ENCODE results near the gene MRGPRX2.
A peak's percentile ranks its signal among the peaks of the same experiment; 100 is the strongest.

MRGPRX2 gene

DNA sequence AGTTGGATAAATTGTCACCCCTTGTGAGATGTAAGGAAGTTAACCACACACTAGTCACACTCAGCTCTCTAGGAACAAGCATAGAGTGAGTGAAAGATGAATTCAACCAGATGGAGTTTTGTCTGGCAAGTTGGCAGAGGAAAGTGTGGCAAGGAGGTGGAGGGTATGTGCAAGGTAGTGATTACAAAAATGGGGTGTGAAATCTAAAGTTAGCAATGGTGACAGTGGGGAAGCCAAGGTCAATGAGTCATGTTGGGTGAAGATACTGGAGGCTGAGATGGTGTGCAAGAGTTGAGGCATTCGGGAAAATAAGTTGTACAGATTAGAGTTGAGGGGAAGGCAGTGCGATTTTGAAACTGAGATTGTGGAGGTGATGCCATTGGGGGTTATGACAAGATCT is 33.7 kb downstream of the MRGPRX2 start:
- TF ChIP-seq, protein P1, sequence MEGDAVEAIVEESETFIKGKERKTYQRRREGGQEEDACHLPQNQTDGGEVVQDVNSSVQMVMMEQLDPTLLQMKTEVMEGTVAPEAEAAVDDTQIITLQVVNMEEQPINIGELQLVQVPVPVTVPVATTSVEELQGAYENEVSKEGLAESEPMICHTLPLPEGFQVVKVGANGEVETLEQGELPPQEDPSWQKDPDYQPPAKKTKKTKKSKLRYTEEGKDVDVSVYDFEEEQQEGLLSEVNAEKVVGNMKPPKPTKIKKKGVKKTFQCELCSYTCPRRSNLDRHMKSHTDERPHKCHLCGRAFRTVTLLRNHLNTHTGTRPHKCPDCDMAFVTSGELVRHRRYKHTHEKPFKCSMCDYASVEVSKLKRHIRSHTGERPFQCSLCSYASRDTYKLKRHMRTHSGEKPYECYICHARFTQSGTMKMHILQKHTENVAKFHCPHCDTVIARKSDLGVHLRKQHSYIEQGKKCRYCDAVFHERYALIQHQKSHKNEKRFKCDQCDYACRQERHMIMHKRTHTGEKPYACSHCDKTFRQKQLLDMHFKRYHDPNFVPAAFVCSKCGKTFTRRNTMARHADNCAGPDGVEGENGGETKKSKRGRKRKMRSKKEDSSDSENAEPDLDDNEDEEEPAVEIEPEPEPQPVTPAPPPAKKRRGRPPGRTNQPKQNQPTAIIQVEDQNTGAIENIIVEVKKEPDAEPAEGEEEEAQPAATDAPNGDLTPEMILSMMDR (conservative IDR thresholded peaks at IDR 0.05) = no peak
- TF ChIP-seq ZFX (IDR thresholded peaks at IDR 0.05) = no peak
- no peak overlapping the region for H3K27ac ChIP-seq

DNA sequence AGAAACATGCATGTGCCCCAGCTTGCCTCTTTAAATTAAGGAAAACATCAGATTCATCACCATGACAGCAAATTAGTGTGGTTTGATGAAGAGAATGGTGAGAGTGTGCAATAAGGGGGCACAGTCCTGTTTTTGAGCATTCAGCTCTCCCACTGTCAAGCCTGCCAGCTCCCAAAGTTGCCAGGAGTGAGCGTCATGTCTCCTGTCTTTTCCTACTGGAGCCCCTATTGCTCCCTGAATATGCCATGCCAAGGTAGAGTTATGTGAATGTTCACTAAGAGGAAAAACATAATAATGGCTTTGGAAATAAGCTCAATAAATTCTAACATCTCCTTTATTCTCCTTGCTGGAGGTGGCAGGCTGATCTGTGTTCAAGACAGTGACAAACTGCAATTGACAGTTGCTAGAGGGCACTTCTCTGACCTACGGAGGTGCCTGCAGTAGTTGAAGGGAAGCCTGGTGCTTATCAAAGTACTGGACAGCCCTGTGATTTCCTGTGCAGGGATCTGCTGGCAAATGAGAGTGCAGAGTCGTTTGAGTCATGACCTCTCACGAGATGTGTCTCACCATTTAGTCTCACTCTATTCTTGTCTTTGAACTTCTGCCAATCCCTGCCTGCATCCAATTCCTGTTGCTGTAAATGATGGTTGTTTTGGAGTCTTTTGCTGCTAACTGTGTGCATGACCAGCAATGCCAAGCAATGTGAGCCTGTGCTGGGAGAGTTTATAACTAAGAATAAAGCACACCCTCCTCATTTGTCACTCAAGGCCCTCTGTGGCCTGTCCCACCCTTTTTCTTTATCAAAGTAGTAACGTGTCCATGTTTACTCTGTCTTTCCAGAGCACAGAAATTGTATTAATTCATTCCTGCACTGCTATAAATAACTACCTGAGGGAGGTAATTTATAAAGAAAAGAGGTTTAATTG is 34.8 kb downstream of the MRGPRX2 start:
- no peak overlapping the region for H3K27ac ChIP-seq
- TF ChIP-seq ZFX (IDR thresholded peaks at IDR 0.05) = no peak
- TF ChIP-seq, protein P1 (conservative IDR thresholded peaks at IDR 0.05) = no peak

DNA sequence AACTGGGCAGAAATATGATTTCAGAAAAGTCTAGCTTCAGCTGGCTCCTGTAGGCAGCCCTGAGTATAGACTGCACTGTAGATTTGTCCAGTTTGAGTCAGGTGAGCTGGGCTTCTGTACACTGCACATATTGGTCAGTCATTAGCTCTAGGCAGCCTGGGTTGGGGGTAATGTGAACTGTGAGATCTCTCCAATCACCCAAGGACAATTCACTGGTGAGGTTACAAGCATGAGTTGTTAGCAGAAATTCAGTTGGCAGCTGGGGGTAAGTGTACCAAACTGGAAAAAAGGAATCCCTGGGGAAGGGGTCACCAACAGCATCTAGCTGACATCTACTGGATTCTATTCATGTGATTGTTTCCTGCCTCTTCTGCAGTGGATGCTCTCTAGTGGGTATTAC is 39.7 kb downstream of the MRGPRX2 start:
- TF ChIP-seq, protein P1 (conservative IDR thresholded peaks at IDR 0.05) = no peak
- TF ChIP-seq ZFX (IDR thresholded peaks at IDR 0.05) = no peak
- H3K27ac ChIP-seq = no peak overlapping the region

DNA sequence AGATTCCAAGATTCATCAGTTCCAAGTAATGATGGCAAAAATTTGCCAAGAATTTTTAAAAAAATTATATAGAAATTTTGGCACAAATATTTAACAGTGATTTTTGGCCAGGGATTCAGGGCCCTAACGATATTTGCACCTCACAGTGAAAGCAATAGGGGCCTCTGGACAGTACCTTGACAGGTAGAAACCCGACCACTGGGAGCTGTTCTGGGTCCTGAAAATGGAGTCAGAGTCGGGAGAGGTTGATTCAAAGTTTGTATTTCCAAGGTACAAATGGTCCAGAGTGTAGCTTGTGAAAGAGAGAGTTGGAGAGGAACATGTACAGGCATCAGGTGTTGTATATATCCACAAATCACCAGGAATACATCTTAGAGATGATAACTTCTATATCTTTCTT is 41.6 kb downstream of the MRGPRX2 start:
- TF ChIP-seq, protein P1 (conservative IDR thresholded peaks at IDR 0.05) = no peak
- no peak for TF ChIP-seq ZFX (IDR thresholded peaks at IDR 0.05)
- no peak overlapping the region for H3K27ac ChIP-seq

DNA sequence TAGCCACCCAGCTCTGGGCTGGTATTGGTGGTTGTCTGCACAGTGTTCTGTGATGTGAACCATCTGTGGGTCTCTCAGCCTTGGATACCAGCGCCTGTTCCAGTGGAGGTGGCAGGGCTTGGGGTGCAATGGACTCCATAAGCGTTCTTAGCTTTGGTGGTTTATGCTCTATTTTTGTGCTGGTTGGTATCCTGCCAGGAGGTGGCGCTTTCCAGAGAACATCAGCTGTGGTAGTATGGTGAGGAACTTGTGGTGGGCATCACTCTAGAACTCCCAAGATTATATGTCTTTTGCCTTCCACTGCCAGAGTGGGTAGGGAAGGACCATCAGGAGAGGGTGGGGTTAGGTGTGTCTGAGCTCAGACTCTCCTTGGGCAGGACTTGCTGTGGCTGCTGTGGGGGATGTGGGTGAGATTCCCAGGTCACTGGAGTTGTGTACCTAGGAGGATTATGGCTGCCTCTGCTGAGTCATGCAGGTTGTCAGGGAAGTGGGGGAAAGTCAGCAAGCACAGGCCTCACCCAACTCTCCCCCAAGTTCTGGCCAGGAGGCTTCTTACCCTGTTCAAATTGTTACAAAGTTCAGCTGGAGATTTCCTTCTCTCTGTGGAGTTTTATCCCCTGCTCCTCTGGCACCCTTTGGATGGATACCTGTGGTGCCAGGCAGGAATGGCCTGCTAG is 47.2 kb downstream of the MRGPRX2 start:
- TF ChIP-seq ZFX (IDR thresholded peaks at IDR 0.05) = no peak
- TF ChIP-seq, protein P1 (conservative IDR thresholded peaks at IDR 0.05) = peak; percentile 41
- H3K27ac ChIP-seq = no peak overlapping the region

DNA sequence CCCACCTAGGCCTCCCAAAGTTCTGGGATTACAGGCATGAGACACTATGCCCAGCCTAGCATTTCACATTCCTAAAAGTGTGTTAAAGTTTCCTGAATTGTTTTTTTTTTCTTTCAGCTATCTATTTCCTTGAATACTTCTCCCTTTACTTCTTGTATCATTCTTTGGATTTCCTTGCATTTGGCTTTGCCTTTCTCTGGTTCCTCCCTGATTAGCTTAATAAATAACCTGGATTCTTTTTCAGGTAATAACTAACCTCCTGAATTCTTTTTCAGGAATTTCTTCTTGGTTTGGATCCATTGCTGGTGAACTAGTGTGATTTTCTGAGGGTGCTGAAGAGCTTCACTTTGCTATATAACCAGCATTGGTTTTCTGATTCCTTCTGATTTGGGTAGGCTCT is 47.9 kb downstream of the MRGPRX2 start:
- TF ChIP-seq ZFX (IDR thresholded peaks at IDR 0.05) = no peak
- TF ChIP-seq, protein P1 (conservative IDR thresholded peaks at IDR 0.05) = no peak
- H3K27ac ChIP-seq = no peak overlapping the region
